ENCODE measurements around the gene IL1R2. TPM values are rescaled to one million over a fixed set of nuclear protein-coding genes. Genes with fewer than 3 reads are reported as not detected.

The IL1R2 gene
- polyA plus RNA-seq, 2 of the 4 experiments (the other 2 are of a cell fraction), result 0.83 to 1.7 TPM

GRCh38 chr2:102042196-102043081 is 50.7 kb downstream of the IL1R2 start (continued):
- TF ChIP-seq GATA3 (IDR thresholded peaks at IDR 0.05; ENCODE audit: borderline replicate concordance), result no peak
- no peak for TF ChIP-seq FOSB (CRISPR knock-in tag; IDR thresholded peaks at IDR 0.05)
- TF ChIP-seq JUNB (IDR thresholded peaks at IDR 0.05), result no peak
- TF ChIP-seq CEBPB (IDR thresholded peaks at IDR 0.05), result no peak
- no peak for TF ChIP-seq ATOH8 (CRISPR knock-in tag; IDR thresholded peaks at IDR 0.05; ENCODE audit: low read depth)
- no peak for TF ChIP-seq PBX3 (IDR thresholded peaks at IDR 0.05)
- no peak for TF ChIP-seq TFCP2L1 (CRISPR knock-in tag; IDR thresholded peaks at IDR 0.05)

GRCh38 chr2:102043560-102043959 is 51.8 kb downstream of the IL1R2 start:
- no peak for FAIRE-seq
- 94% methylated on average over 1 of the region's 1 CpG for WGBS (ENCODE audit: missing lambda C conversion rate)

More at GRCh38 chr2:102043560-102043959, 51.8 kb downstream of the IL1R2 start:
- no peak for DNase-seq (ENCODE audit: low read depth in 1 of 2, low spot score in 1 of 2)
- Histone ChIP-seq H3K4me2 (no peak overlapping the region), H3K4me3 (no peak overlapping the region), H3K27ac (no peak overlapping the region; a peak in 1 of 6 replicates), H3K9me3 (no peaks in the 10 kb centered on the region), H3K4me1 (peaks cover 2% of the 10 kb centered on the region; the same call in 2 of the 3 replicates)
- POLR2A ChIA-PET, result no interaction called here
- no peak for ATAC-seq
- TF ChIP-seq MAZ (IDR thresholded peaks at IDR 0.05; ENCODE audit: borderline replicate concordance, low read depth, low read length), result no peak
- no peak for TF ChIP-seq BHLHE40 (IDR thresholded peaks at IDR 0.05; ENCODE audit: low read depth, low read length)
- no peak for TF ChIP-seq HES2 (IDR thresholded peaks at IDR 0.05)
- TF ChIP-seq PBX3 (IDR thresholded peaks at IDR 0.05), result no peak
- TF ChIP-seq RCOR1 (IDR thresholded peaks at IDR 0.05; ENCODE audit: low read depth, low read length), result no peak
- TF ChIP-seq FOSL2 (IDR thresholded peaks at IDR 0.05), result no peak
- no peak for TF ChIP-seq FOSL2 (CRISPR knock-in tag; IDR thresholded peaks at IDR 0.05)
- TF ChIP-seq CTCF (IDR thresholded peaks at IDR 0.05), result no peak
- TF ChIP-seq RNF2 (IDR thresholded peaks at IDR 0.05; ENCODE audit: borderline replicate concordance, low read depth), result no peak
- no peak for TF ChIP-seq FOSB (CRISPR knock-in tag; IDR thresholded peaks at IDR 0.05)
- TF ChIP-seq JUNB (IDR thresholded peaks at IDR 0.05), result no peak
- TF ChIP-seq PHF8 (IDR thresholded peaks at IDR 0.05; ENCODE audit: borderline replicate concordance, low read depth), result no peak
- no peak for TF ChIP-seq CBX8 (IDR thresholded peaks at IDR 0.05)
- no peak for TF ChIP-seq REST (IDR thresholded peaks at IDR 0.05)
- TF ChIP-seq KDM1A (IDR thresholded peaks at IDR 0.05; ENCODE audit: low read depth), result no peak
- TF ChIP-seq CEBPB (IDR thresholded peaks at IDR 0.05), result no peak
- no peak for TF ChIP-seq EHMT2 (IDR thresholded peaks at IDR 0.05; ENCODE audit: low read depth)
- no peak for TF ChIP-seq MAX (IDR thresholded peaks at IDR 0.05)
- TF ChIP-seq ZNF302 (CRISPR knock-in tag; IDR thresholded peaks at IDR 0.05), result no peak
- TF ChIP-seq RFX5 (IDR thresholded peaks at IDR 0.05), result no peak
- no peak for TF ChIP-seq RARB (CRISPR knock-in tag; IDR thresholded peaks at IDR 0.05)
- CTCF ChIA-PET, result interaction anchor here (0.6 to 1.6 kb wide), 3 partner anchors 23 to 197 kb away, joined by 3 read pairs; no protein-coding TSS in a partner anchor
